Ovary (tissue), 9 donors: Measurements from ENCODE around the gene ZNF358. TPM values are rescaled to one million over a fixed set of nuclear protein-coding genes. Genes with fewer than 3 reads are reported as not detected.

Experiments used
- DNase-seq, 5 donors: peaks; one replicate each; pipeline ENCODE4 v3.0.0-alpha.2; 2019 to 2020
- H3K27ac ChIP-seq, 2 donors: fragments of 200-600 bp; one replicate each; pipeline versions ENCODE4 v1.5.1 to v1.8.0; 2019 to 2022
- H3K27me3 ChIP-seq: fragments of 200-600 bp; one replicate; pipeline ENCODE4 v1.8.0; 2022
- H3K36me3 ChIP-seq: fragments of 200-600 bp; sonication (generic); one replicate; pipeline ENCODE4 v1.5.1; 2019
- H3K4me1 ChIP-seq: one replicate; pipeline ENCODE4 v1.8.1; 2013; ENCODE audit warnings: mild to moderate bottlenecking, moderate library complexity; ENCODE audit not compliant: insufficient read depth
- H3K4me3 ChIP-seq: fragments of 200-600 bp; sonication (generic); one replicate; pipeline ENCODE4 v1.5.1; 2017
- H3K9me3 ChIP-seq, 2 donors: fragments of 200-600 bp in 1 of 2; sonication (generic) in 1 of 2; one replicate each; pipeline versions ENCODE4 v1.5.1 to v1.8.1; 2013 to 2019; ENCODE audit warnings: mild to moderate bottlenecking in 1 of 2, moderate library complexity in 1 of 2
- CTCF ChIP-seq, 3 donors: fragments of 450-650 bp in 2 of 3; fragments of 200-600 bp in 1 of 3; IDR thresholded peaks; one replicate each; pipeline versions ENCODE4 v1.5.1 to v1.8.0; 2016 to 2022; ENCODE audit warnings: antibody characterized with exemption in 3 of 3, mild to moderate bottlenecking in 1 of 3
- EP300 ChIP-seq: sonication (generic); formaldehyde crosslinking; IDR thresholded peaks from one replicate; pipeline ENCODE4 v1.6.1; 2017; ENCODE audit warnings: antibody characterized with exemption
- POLR2A ChIP-seq: fragments of 450-650 bp; IDR thresholded peaks from one replicate; pipeline ENCODE4 v1.6.1; 2017; ENCODE audit warnings: antibody characterized with exemption, mild to moderate bottlenecking, moderate library complexity
- WGBS, 3 donors: extraction: QIAGEN DNeasy Blood & Tissue Kit in 1 of 3; methylation state at CpG; one replicate each; pipeline versions ENCODE4 v1.1.5 to v1.1.7; 2013 to 2017; 5-methylcytosine and 5-hydroxymethylcytosine counted together
- intact Hi-C, 4 donors: fragments of 100-400 bp; cut with DNase I; formaldehyde crosslinking; loops; one replicate each; pipeline versions ENCODE4 v1.11.0 to v1.15.1; 2022 to 2023
- polyA plus RNA-seq, 2 donors: library from polyadenylated mRNA; stranded (reverse); fragments of 200-250 nt in 1 of 2; fragments of 350-450 nt in 1 of 2; fragmentation: Illumina TruSeq in 1 of 2; extraction: RNeasy Lipid Tissue Mini Kit (QIAGEN cat#74804) in 1 of 2; gene quantifications; one replicate each; pipeline ENCODE4 v1.2.3, GENCODE V29; 2013 to 2014
- total RNA-seq, 7 donors: library from RNA; depleted of rRNA in 2 of 7; stranded (reverse); fragments of >200 nt in 2 of 7; fragmentation: NEBNext Ultra II Directional in 3 of 7; extraction: Animal tissue kit (Norgen Biotek cat#: 25700) in 3 of 7; gene quantifications; one replicate each; pipeline versions ENCODE4 v1.1.0 to v1.2.4, GENCODE V29; 2016 to 2023
- donor health status: DM: no; HTN: no; CAD: no; lungs with moderate emphysema.
- donor health status: DM: no; HTN: no; CAD: no.
- donor health status: Bipolar disorder and iron deficiency.
- donor health status: DM: yes; HTN: yes; CAD: no.
- donor health status: DM: no; HTN: no; CAD: no.
- donor health status: DM: yes; HTN: yes; CAD: no.

Gene ZNF358
- total and polyA plus RNA-seq, 9 donors, result 9.2 to 112 (median 88.2) TPM

GRCh38 chr19:7506385-7507328, 9.2 kb upstream of the ZNF358 start:
- H3K27me3 ChIP-seq, result no peaks in the 10 kb centered on the region
- H3K36me3 ChIP-seq, result no peaks in the 10 kb centered on the region
- 45 to 50% (median 48%) methylated on average over 20 of the region's 20 CpGs for WGBS, 3 donors
- intact Hi-C loops, result no loop called here
- no peaks in the 10 kb centered on the region for H3K9me3 ChIP-seq
- no peak for TF ChIP-seq EP300
- no peak for TF ChIP-seq CTCF (IDR thresholded peaks at IDR 0.05)
- no peak for TF ChIP-seq POLR2A
- peaks cover 4% of the 10 kb centered on the region for H3K4me1 ChIP-seq
- H3K27ac ChIP-seq, result no peak overlapping the region
- H3K4me3 ChIP-seq, result no peak overlapping the region
- DNase-seq, result peak in 4 of 5 donors; percentile 59 to 86 (median 69)

GRCh38 chr19:7507884-7508283, 8.0 kb upstream of the ZNF358 start:
- TF ChIP-seq POLR2A (no peak), CTCF (IDR thresholded peaks at IDR 0.05) (no peak), EP300 (no peak)
- WGBS, 3 donors, result 35 to 49% (median 44%) methylated on average over 11 of the region's 11 CpGs
- H3K27ac ChIP-seq, result no peak overlapping the region
- H3K27me3 ChIP-seq, result no peaks in the 10 kb centered on the region
- intact Hi-C loops, result no loop called here
- H3K9me3 ChIP-seq, result no peaks in the 10 kb centered on the region
- peak; percentile 60 to 84 (median 64) for DNase-seq
- H3K36me3 ChIP-seq, result no peaks in the 10 kb centered on the region
- peaks cover 4% of the 10 kb centered on the region for H3K4me1 ChIP-seq
- H3K4me3 ChIP-seq, result no peak overlapping the region

DNA sequence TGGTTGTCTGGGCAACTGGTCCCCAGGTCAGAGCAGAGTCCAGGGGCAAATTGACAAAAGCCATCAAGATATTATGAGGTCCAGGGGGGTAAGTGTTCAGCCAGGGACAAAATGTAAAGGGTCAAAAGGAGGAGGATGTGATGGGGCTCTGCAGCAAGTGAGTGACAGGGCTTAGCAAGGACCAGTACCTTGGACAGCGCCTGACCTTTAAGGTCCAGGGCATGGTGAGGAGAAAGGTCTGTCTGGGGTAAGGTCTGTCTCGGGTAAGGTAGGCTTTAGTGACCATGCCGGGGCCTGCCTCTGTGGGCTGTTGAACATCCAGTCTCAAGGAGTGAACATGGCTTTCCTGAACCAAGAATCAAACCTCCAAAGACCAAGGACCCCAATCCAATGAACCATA, 6.3 kb upstream of the ZNF358 start:
- Histone ChIP-seq H3K4me3 (no peak overlapping the region), H3K36me3 (no peaks in the 10 kb centered on the region), H3K27ac (no peak overlapping the region), H3K4me1 (peaks cover 4% of the 10 kb centered on the region), H3K9me3 (no peaks in the 10 kb centered on the region), H3K27me3 (no peaks in the 10 kb centered on the region)
- no peak for DNase-seq
- 25 to 39% (median 31%) methylated on average over 3 of the region's 3 CpGs for WGBS, 3 donors
- TF ChIP-seq EP300 (no peak), CTCF (IDR thresholded peaks at IDR 0.05) (no peak), POLR2A (no peak)
- intact Hi-C loops, result no loop called here

- WGBS, 3 donors, result 48 to 55% (median 50%) methylated on average over 6 of the region's 6 CpGs
- no peak for TF ChIP-seq EP300
- no peak for TF ChIP-seq POLR2A
- no peak for TF ChIP-seq CTCF (IDR thresholded peaks at IDR 0.05)
- no peaks in the 10 kb centered on the region for H3K36me3 ChIP-seq
- no peak overlapping the region for H3K27ac ChIP-seq
- H3K27me3 ChIP-seq, result no peaks in the 10 kb centered on the region
- no peaks in the 10 kb centered on the region for H3K9me3 ChIP-seq
- intact Hi-C loops, result no loop called here
- H3K4me3 ChIP-seq, result no peak overlapping the region
- H3K4me1 ChIP-seq, result peaks cover 8% of the 10 kb centered on the region
- no peak for DNase-seq
These were observed 3.5 kb upstream of the ZNF358 start for GRCh38 chr19:7512400-7512851.
